ENCODE data around the gene L3MBTL1.

DNA sequence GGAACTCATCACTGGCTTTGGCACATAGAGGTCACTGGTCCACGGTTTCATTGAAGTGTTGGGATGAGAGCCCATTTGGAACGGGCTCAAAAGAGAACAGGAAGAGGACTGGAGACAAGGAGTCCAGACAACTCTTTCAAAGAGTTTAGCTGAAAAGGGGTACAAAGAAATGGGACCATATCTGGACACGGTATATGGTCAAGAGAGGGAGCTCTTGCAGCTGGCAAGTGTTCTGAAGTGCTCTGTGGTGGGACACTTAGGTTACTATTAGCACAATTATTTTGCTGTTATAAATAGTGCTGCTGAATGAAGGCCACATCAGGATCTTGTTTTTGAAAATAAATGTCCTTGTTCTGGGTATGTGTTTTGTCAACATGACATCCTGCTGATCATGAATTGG is 55.9 kb downstream of the L3MBTL1 start:
- TF ChIP-seq POLR2A (IDR thresholded peaks at IDR 0.05; ENCODE audit: low read length) (no peak), GATA1 (IDR thresholded peaks at IDR 0.05; ENCODE audit: low read depth, low read length) (no peak)

All from erythroblast (primary cell).